Uterus (tissue), 4 donors: Measurements from ENCODE around the gene ZNF536. TPM values are rescaled to one million over a fixed set of nuclear protein-coding genes. Genes with fewer than 3 reads are reported as not detected.

Experiments used
- DNase-seq, 2 donors: peaks; one replicate each; pipeline ENCODE4 v3.0.0-alpha.2; 2019 to 2020
- H3K27ac ChIP-seq, 2 donors: fragments of 200-600 bp; sonication (generic); 1 replicate in 1 of 2; 2 replicates in 1 of 2; pipeline ENCODE4 v1.5.1; 2016 to 2018
- H3K27me3 ChIP-seq, 2 donors: fragments of 200-600 bp; sonication (generic); one replicate each; pipeline ENCODE4 v1.5.1; 2018 to 2019; ENCODE audit warnings: control low read depth in 1 of 2
- H3K36me3 ChIP-seq, 2 donors: fragments of 200-600 bp; sonication (generic); one replicate each; pipeline ENCODE4 v1.5.1; 2019; ENCODE audit warnings: control low read depth in 1 of 2
- H3K4me1 ChIP-seq, 2 donors: fragments of 200-600 bp; sonication (generic); one replicate each; pipeline ENCODE4 v1.5.1; 2018 to 2019; ENCODE audit warnings: control low read depth in 1 of 2
- H3K4me3 ChIP-seq, 2 donors: fragments of 200-600 bp; sonication (generic); 1 replicate in 1 of 2; 2 replicates in 1 of 2; pipeline ENCODE4 v1.5.1; 2018 to 2019; ENCODE audit warnings: mild to moderate bottlenecking in 1 of 2
- H3K9me3 ChIP-seq, 2 donors: fragments of 200-600 bp; sonication (generic); one replicate each; pipeline ENCODE4 v1.5.1; 2019; ENCODE audit warnings: control low read depth in 1 of 2
- CTCF ChIP-seq, 4 experiments: fragments of 200-600 bp in 2 of 4; fragments of 450-650 bp in 2 of 4; sonication (generic) in 2 of 4; IDR thresholded peaks; one replicate each; pipeline ENCODE4 v1.5.1; 2016 to 2019; ENCODE audit warnings: antibody characterized with exemption in 4 of 4, mild to moderate bottlenecking in 2 of 4, moderate library complexity in 1 of 4
- POLR2A ChIP-seq, 2 donors: fragments of 450-650 bp; IDR thresholded peaks; one replicate each; pipeline ENCODE4 v1.6.1; 2016; ENCODE audit warnings: antibody characterized with exemption in 2 of 2, mild to moderate bottlenecking in 1 of 2, moderate library complexity in 1 of 2
- intact Hi-C: fragments of 100-400 bp; cut with DNase I; formaldehyde crosslinking; loops from one replicate; pipeline ENCODE4 v1.15.1; 2023; ENCODE audit warnings: low total_unique reads
- total RNA-seq, 4 donors: library from RNA; depleted of rRNA in 3 of 4; stranded (reverse); fragments of >200 nt in 3 of 4; gene quantifications; one replicate each; pipeline versions ENCODE4 v1.1.0 to v1.2.4, GENCODE V29; 2014 to 2023
- donor health status: DM: yes; HTN: yes; CAD: no.

Gene ZNF536
- total RNA-seq, 4 donors from 2014 or later, result 0.67 to 3.3 (median 2.8) TPM; not detected in 1

- Histone ChIP-seq H3K9me3 (no peaks in the 10 kb centered on the region), H3K36me3 (no peaks in the 10 kb centered on the region), H3K27me3 (no peaks in the 10 kb centered on the region), H3K4me3 (no peak overlapping the region), H3K4me1 (no peaks in the 10 kb centered on the region), H3K27ac (no peak overlapping the region)
- intact Hi-C loops, result no loop called here
- DNase-seq, result no peak
- TF ChIP-seq CTCF (IDR thresholded peaks at IDR 0.05), result no peak
- TF ChIP-seq POLR2A (IDR thresholded peaks at IDR 0.05), result no peak
Observed at GRCh38 chr19:30543243-30543945, 171.2 kb downstream of the ZNF536 start.

- Histone ChIP-seq H3K36me3 (no peaks in the 10 kb centered on the region), H3K4me1 (no peaks in the 10 kb centered on the region), H3K4me3 (no peak overlapping the region), H3K27me3 (no peaks in the 10 kb centered on the region), H3K9me3 (no peaks in the 10 kb centered on the region), H3K27ac (no peak overlapping the region)
- no peak for TF ChIP-seq CTCF (IDR thresholded peaks at IDR 0.05)
- no peak for DNase-seq
- intact Hi-C loops, result no loop called here
Observed at GRCh38 chr19:30545752-30546151, 173.6 kb downstream of the ZNF536 start.

GRCh38 chr19:30546332-30546731 is 174.1 kb downstream of the ZNF536 start:
- Histone ChIP-seq H3K27me3 (no peaks in the 10 kb centered on the region), H3K27ac (no peak overlapping the region), H3K36me3 (no peaks in the 10 kb centered on the region), H3K4me1 (no peaks in the 10 kb centered on the region), H3K4me3 (no peak overlapping the region), H3K9me3 (no peaks in the 10 kb centered on the region)
- TF ChIP-seq POLR2A (IDR thresholded peaks at IDR 0.05) (no peak), CTCF (IDR thresholded peaks at IDR 0.05) (no peak)
- DNase-seq, result no peak
- intact Hi-C loops, result no loop called here

GRCh38 chr19:30547246-30547645 is 175.1 kb downstream of the ZNF536 start:
- H3K27me3 ChIP-seq, result no peaks in the 10 kb centered on the region
- no peaks in the 10 kb centered on the region for H3K36me3 ChIP-seq
- DNase-seq, result no peak
- H3K4me1 ChIP-seq, result no peaks in the 10 kb centered on the region
- TF ChIP-seq CTCF (IDR thresholded peaks at IDR 0.05), result no peak
- TF ChIP-seq POLR2A (IDR thresholded peaks at IDR 0.05), result no peak
- no peaks in the 10 kb centered on the region for H3K9me3 ChIP-seq
- intact Hi-C loops, result no loop called here
- no peak overlapping the region for H3K4me3 ChIP-seq
- H3K27ac ChIP-seq, result no peak overlapping the region

- H3K4me3 ChIP-seq, result no peak overlapping the region
- TF ChIP-seq CTCF (IDR thresholded peaks at IDR 0.05) (no peak), POLR2A (IDR thresholded peaks at IDR 0.05) (no peak)
- intact Hi-C loops, result no loop called here
- no peaks in the 10 kb centered on the region for H3K27me3 ChIP-seq
- no peaks in the 10 kb centered on the region for H3K9me3 ChIP-seq
- no peak for DNase-seq
- H3K27ac ChIP-seq, result no peak overlapping the region
- no peaks in the 10 kb centered on the region for H3K4me1 ChIP-seq
- H3K36me3 ChIP-seq, result no peaks in the 10 kb centered on the region
Observed at GRCh38 chr19:30549151-30549550, 177.0 kb downstream of the ZNF536 start.
